ENCODE results near the gene BCAS2.

DNA sequence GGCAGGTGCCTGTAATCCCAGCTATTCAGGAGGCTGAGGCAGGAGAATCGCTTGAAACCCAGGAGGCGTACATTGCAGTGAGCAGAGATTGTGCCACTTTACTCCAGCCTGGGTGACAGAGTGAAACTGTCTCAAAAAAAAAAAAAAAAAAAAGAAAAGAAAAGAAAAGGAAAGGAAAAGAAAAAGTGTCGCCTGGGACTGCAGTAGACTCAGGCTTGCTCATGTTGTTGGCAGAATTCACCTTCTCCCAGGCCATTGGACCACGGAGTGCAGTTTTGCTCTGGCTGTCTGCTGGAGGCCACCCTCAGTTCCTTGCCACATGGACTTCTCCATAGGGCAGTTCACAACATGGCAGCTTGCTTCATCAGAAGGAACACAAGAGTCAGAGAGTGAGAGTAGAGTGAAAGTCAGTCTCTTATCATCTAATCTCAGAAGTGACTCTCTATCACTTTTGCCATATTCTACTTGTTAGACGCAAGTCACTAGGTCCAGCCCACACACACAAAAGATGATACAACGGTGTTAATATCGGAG is 29.2 kb downstream of the BCAS2 start:
- no peak for TF ChIP-seq EZH2phosphoT487 (IDR thresholded peaks at IDR 0.05; ENCODE audit: borderline replicate concordance, low read length)
- TF ChIP-seq, protein P1, sequence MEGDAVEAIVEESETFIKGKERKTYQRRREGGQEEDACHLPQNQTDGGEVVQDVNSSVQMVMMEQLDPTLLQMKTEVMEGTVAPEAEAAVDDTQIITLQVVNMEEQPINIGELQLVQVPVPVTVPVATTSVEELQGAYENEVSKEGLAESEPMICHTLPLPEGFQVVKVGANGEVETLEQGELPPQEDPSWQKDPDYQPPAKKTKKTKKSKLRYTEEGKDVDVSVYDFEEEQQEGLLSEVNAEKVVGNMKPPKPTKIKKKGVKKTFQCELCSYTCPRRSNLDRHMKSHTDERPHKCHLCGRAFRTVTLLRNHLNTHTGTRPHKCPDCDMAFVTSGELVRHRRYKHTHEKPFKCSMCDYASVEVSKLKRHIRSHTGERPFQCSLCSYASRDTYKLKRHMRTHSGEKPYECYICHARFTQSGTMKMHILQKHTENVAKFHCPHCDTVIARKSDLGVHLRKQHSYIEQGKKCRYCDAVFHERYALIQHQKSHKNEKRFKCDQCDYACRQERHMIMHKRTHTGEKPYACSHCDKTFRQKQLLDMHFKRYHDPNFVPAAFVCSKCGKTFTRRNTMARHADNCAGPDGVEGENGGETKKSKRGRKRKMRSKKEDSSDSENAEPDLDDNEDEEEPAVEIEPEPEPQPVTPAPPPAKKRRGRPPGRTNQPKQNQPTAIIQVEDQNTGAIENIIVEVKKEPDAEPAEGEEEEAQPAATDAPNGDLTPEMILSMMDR (IDR thresholded peaks at IDR 0.05; ENCODE audit: low read depth, low read length, poor library complexity, severe bottlenecking), result no peak

All from DOHH2 (cell line).